ENCODE measurements around the gene IL17RC. TPM values are rescaled to one million over a fixed set of nuclear protein-coding genes. Genes with fewer than 3 reads are reported as not detected.

IL17RC gene
- total and polyA plus RNA-seq, 2 of the 8 experiments (the other 6 are each of a cell fraction or from before 2014, with no cell fraction given) = 11.8 to 13.0 TPM

GRCh38 chr3:9915254-9916141 is 1.4 kb upstream of the IL17RC start (continued):
- no peak for TF ChIP-seq CEBPB (IDR thresholded peaks at IDR 0.05; ENCODE audit: low read depth, low read length)
- TF ChIP-seq CREB1 (IDR thresholded peaks at IDR 0.05) = no peak; the same call in 1 of the 2 replicates
- TF ChIP-seq EGR1 (IDR thresholded peaks at IDR 0.05; ENCODE audit: borderline replicate concordance, low read depth, low read length) = no peak
- TF ChIP-seq GABPA (IDR thresholded peaks at IDR 0.05; ENCODE audit: borderline replicate concordance, insufficient read depth, low read length) = 0 out of 2 replicates have a peak, but pooled peaks have one; percentile 24
- TF ChIP-seq SP2 (IDR thresholded peaks at IDR 0.05; ENCODE audit: low read length) = no peak
- no peak for TF ChIP-seq NANOG (IDR thresholded peaks at IDR 0.05; ENCODE audit: insufficient read depth, low read depth, low read length, poor library complexity, severe bottlenecking)
- TF ChIP-seq POLR2A (IDR thresholded peaks at IDR 0.05; ENCODE audit: control extremely low read depth in 1 of 2, low read depth in 2 of 2, low read length in 2 of 2) = peak in 1 of 2 experiments; percentile 59; a peak in 1 of 3 replicates
- peak; percentile 66; the same call in 1 of the 2 replicates for TF ChIP-seq TEAD4 (IDR thresholded peaks at IDR 0.05; ENCODE audit: low read depth, low read length)
- no peak for TF ChIP-seq ZNF274 (IDR thresholded peaks at IDR 0.05; ENCODE audit: borderline replicate concordance, extremely low read depth, low read length)
- no peak for TF ChIP-seq SIRT6 (IDR thresholded peaks at IDR 0.05; ENCODE audit: low read length)
- TF ChIP-seq SRF (IDR thresholded peaks at IDR 0.05; ENCODE audit: low read depth, low read length) = no peak
- no peak; the same call in 1 of the 2 replicates for TF ChIP-seq PHF8 (conservative IDR thresholded peaks at IDR 0.05; ENCODE audit: low read depth, low read length)
- 0 out of 4 replicates have a peak, but pooled peaks of 1 of the 3 experiments have one; percentile 23 for TF ChIP-seq CTCF (IDR thresholded peaks at IDR 0.05; ENCODE audit: control extremely low read depth in 1 of 3, insufficient read depth in 1 of 3, low read depth in 1 of 3, low read length in 3 of 3)
- peak in 1 of 2 experiments; percentile 12; a peak in 2 of 4 replicates for TF ChIP-seq RAD21 (IDR thresholded peaks at IDR 0.05 in 1 of 2, conservative IDR thresholded peaks at IDR 0.05 in 1 of 2; ENCODE audit: low read depth in 2 of 2, low read length in 2 of 2)
- TF ChIP-seq CHD2 (IDR thresholded peaks at IDR 0.05; ENCODE audit: low read length) = no peak
- TF ChIP-seq BRCA1 (IDR thresholded peaks at IDR 0.05; ENCODE audit: low read depth, low read length) = no peak
